HepG2 (cell line): ENCODE measurements around the gene AFF4. TPM values are rescaled to one million over a fixed set of nuclear protein-coding genes. Genes with fewer than 3 reads are reported as not detected.

Experiments
- ARNT2 ChIP-seq: sonication (generic); formaldehyde crosslinking; IDR thresholded peaks from 2 replicates; pipeline ENCODE4 v1.8.0; 2022; ENCODE audit warnings: mild to moderate bottlenecking, low read depth, missing genetic modification reagents, moderate library complexity
- CBX1 ChIP-seq: IDR thresholded peaks from one replicate; pipeline ENCODE4 v1.6.1; 2016; ENCODE audit warnings: antibody characterized with exemption, low read depth
- CBX5 ChIP-seq: sonication (generic); formaldehyde crosslinking; IDR thresholded peaks from 2 replicates; pipeline ENCODE4 v1.4.0; 2020; ENCODE audit warnings: missing genetic modification reagents, borderline replicate concordance
- FOXC1 ChIP-seq: sonication (generic); formaldehyde crosslinking; IDR thresholded peaks from 2 replicates; pipeline ENCODE4 v1.8.0; 2022; ENCODE audit warnings: mild to moderate bottlenecking, missing genetic modification reagents, borderline replicate concordance
- JDP2 ChIP-seq: sonication (generic); formaldehyde crosslinking; IDR thresholded peaks from 2 replicates; pipeline ENCODE4 v1.8.1; 2022; ENCODE audit warnings: missing genetic modification reagents, borderline replicate concordance
- KAT8 ChIP-seq: IDR thresholded peaks from 2 replicates; pipeline ENCODE4 v1.6.1; 2016; ENCODE audit warnings: missing genetic modification reagents, missing compliant biosample characterization
- MED1 ChIP-seq: sonication (generic); formaldehyde crosslinking; IDR thresholded peaks from 2 replicates; pipeline ENCODE4 v1.4.0; 2020; ENCODE audit warnings: missing genetic modification reagents
- MTF1 ChIP-seq: sonication (generic); formaldehyde crosslinking; IDR thresholded peaks from 2 replicates; pipeline ENCODE4 v1.5.0; 2020; ENCODE audit warnings: missing genetic modification reagents
- MXD4 ChIP-seq: IDR thresholded peaks from 2 replicates; pipeline ENCODE4 v1.6.1; 2016; ENCODE audit warnings: mild to moderate bottlenecking, missing biosample characterization, missing genetic modification reagents
- SP140L ChIP-seq: sonication (generic); formaldehyde crosslinking; IDR thresholded peaks from 2 replicates; pipeline ENCODE4 v1.4.0; 2020; ENCODE audit warnings: missing genetic modification reagents, borderline replicate concordance
- SRF ChIP-seq: IDR thresholded peaks from 2 replicates; pipeline ENCODE4 v1.6.1; 2011; ENCODE audit warnings: mild to moderate bottlenecking, low read depth, low read length, moderate library complexity
- ZNF282 ChIP-seq: fragments of 450-650 bp; IDR thresholded peaks from 2 replicates; pipeline ENCODE4 v1.6.1; 2018; ENCODE audit not compliant: partially characterized antibody
- ZNF652 ChIP-seq: IDR thresholded peaks from 2 replicates; pipeline ENCODE4 v1.6.1; 2016; ENCODE audit warnings: low read depth, borderline replicate concordance
- ZSCAN21 ChIP-seq: sonication (generic); formaldehyde crosslinking; IDR thresholded peaks from 2 replicates; pipeline ENCODE4 v1.8.0; 2022; ENCODE audit warnings: mild to moderate bottlenecking, missing genetic modification reagents, moderate library complexity, borderline replicate concordance
- polyA plus RNA-seq, 8 experiments: library from polyadenylated mRNA; depleted of rRNA in 3 of 8; stranded (reverse) in 7 of 8; unstranded in 1 of 8; fragments of >200 nt; fragmentation: Illumina TruSeq in 4 of 8; extraction: Trizol in 4 of 8; gene quantifications; 2 replicates each; pipeline versions ENCODE4 v1.2.1 to v1.2.3, GENCODE V29; 2011 to 2016; ENCODE audit warnings: low read depth in 4 of 8, missing spikeins in 1 of 8, mixed read lengths in 1 of 8; ENCODE audit not compliant: insufficient read depth in 1 of 8
- total RNA-seq, 5 experiments: library from RNA; depleted of rRNA; stranded (reverse); fragments of >200 nt; fragmentation: Illumina TruSeq; extraction: Trizol; gene quantifications; 2 replicates each; pipeline ENCODE4 v1.2.3, GENCODE V29; 2016; ENCODE audit warnings: low read depth in 1 of 5
- TF ChIP-seq, protein P1 (sequence below): IDR thresholded peaks from 2 replicates; pipeline ENCODE4 v1.6.1; 2016; ENCODE audit warnings: low read depth, missing genetic modification reagents, missing compliant biosample characterization
- TF ChIP-seq, protein P2 (sequence below): sonication (generic); formaldehyde crosslinking; IDR thresholded peaks from 2 replicates; pipeline ENCODE4 v1.8.1; 2023; ENCODE audit warnings: mild to moderate bottlenecking, missing genetic modification reagents
- TF ChIP-seq, protein P3 (sequence below): sonication (generic); formaldehyde crosslinking; IDR thresholded peaks from 2 replicates; pipeline ENCODE4 v1.8.0; 2022; ENCODE audit warnings: mild to moderate bottlenecking, missing genetic modification reagents, moderate library complexity
- TF ChIP-seq, protein P4 (sequence below): sonication (generic); formaldehyde crosslinking; IDR thresholded peaks from 2 replicates; pipeline ENCODE4 v1.5.1; 2020; ENCODE audit warnings: mild to moderate bottlenecking, moderate library complexity, missing genetic modification reagents
- TF ChIP-seq, protein P5 (sequence below): sonication (generic); formaldehyde crosslinking; IDR thresholded peaks from 2 replicates; pipeline ENCODE4 v1.8.1; 2023; ENCODE audit warnings: missing genetic modification reagents, mild to moderate bottlenecking, borderline replicate concordance
- TF ChIP-seq, protein P6 (sequence below): IDR thresholded peaks from 2 replicates; pipeline ENCODE4 v1.6.1; 2012; ENCODE audit warnings: inconsistent platforms

Gene AFF4
- total and polyA plus RNA-seq, 2 of the 13 experiments (the other 11 are each of a cell fraction or from before 2014, with no cell fraction given), result 22.1 to 25.5 TPM

DNA sequence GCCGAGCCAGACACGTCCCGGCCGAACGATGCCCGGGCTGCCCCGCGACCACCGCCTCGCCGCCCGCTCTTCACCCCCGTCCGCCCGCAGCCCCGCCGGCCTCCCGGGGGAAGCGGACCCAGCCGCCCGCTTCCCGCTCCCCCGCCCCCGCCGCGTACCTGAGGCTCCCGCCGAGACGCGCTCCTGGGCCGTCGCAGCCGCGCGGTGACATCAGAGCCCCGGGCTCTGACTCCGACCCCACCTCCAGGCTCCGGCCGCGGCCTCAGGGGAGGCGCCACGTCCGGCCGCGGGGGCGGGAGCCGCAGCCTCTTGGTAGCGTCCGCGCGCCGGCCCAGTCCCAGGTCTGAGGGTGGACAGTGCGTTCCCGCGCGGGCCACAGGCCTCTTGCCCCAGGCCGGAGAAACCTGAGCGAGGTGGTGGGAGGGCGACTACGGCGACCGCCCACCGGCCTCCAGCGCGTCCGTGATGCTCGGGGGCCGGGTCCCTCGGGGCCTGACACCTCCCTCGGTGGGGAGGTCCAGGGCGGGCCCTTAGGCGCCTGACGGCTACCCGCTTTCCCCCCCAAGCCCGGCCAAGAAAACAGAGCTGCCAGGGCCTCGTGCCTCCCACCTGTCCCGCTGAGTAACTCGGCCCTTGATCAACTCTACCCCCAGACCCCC, 132.9 kb downstream of the AFF4 start, which contains the start of gene SHROOM1 (continued):
- TF ChIP-seq, protein P1, sequence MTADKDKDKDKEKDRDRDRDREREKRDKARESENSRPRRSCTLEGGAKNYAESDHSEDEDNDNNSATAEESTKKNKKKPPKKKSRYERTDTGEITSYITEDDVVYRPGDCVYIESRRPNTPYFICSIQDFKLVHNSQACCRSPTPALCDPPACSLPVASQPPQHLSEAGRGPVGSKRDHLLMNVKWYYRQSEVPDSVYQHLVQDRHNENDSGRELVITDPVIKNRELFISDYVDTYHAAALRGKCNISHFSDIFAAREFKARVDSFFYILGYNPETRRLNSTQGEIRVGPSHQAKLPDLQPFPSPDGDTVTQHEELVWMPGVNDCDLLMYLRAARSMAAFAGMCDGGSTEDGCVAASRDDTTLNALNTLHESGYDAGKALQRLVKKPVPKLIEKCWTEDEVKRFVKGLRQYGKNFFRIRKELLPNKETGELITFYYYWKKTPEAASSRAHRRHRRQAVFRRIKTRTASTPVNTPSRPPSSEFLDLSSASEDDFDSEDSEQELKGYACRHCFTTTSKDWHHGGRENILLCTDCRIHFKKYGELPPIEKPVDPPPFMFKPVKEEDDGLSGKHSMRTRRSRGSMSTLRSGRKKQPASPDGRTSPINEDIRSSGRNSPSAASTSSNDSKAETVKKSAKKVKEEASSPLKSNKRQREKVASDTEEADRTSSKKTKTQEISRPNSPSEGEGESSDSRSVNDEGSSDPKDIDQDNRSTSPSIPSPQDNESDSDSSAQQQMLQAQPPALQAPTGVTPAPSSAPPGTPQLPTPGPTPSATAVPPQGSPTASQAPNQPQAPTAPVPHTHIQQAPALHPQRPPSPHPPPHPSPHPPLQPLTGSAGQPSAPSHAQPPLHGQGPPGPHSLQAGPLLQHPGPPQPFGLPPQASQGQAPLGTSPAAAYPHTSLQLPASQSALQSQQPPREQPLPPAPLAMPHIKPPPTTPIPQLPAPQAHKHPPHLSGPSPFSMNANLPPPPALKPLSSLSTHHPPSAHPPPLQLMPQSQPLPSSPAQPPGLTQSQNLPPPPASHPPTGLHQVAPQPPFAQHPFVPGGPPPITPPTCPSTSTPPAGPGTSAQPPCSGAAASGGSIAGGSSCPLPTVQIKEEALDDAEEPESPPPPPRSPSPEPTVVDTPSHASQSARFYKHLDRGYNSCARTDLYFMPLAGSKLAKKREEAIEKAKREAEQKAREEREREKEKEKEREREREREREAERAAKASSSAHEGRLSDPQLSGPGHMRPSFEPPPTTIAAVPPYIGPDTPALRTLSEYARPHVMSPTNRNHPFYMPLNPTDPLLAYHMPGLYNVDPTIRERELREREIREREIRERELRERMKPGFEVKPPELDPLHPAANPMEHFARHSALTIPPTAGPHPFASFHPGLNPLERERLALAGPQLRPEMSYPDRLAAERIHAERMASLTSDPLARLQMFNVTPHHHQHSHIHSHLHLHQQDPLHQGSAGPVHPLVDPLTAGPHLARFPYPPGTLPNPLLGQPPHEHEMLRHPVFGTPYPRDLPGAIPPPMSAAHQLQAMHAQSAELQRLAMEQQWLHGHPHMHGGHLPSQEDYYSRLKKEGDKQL (CRISPR knock-in tag), result no peak
- TF ChIP-seq, protein P2, sequence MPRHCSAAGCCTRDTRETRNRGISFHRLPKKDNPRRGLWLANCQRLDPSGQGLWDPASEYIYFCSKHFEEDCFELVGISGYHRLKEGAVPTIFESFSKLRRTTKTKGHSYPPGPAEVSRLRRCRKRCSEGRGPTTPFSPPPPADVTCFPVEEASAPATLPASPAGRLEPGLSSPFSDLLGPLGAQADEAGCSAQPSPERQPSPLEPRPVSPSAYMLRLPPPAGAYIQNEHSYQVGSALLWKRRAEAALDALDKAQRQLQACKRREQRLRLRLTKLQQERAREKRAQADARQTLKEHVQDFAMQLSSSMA (CRISPR knock-in tag), result no peak
- TF ChIP-seq SRF (no peak), MED1 (CRISPR knock-in tag) (peak; percentile 62), MTF1 (CRISPR knock-in tag) (no peak), CBX1 (no peak), ZSCAN21 (peak; percentile 28), KAT8 (peak; percentile 85), CBX5 (no peak), FOXC1 (CRISPR knock-in tag) (no peak), ZNF652 (CRISPR knock-in tag) (no peak), ARNT2 (CRISPR knock-in tag) (peak; percentile 82), ZNF282 (no peak), JDP2 (no peak; the same call in 1 of the 2 replicates), SP140L (CRISPR knock-in tag) (no peak), MXD4 (CRISPR knock-in tag) (no peak)
- TF ChIP-seq, protein P3, sequence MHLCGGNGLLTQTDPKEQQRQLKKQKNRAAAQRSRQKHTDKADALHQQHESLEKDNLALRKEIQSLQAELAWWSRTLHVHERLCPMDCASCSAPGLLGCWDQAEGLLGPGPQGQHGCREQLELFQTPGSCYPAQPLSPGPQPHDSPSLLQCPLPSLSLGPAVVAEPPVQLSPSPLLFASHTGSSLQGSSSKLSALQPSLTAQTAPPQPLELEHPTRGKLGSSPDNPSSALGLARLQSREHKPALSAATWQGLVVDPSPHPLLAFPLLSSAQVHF, result peak; percentile 46
- TF ChIP-seq, protein P4, sequence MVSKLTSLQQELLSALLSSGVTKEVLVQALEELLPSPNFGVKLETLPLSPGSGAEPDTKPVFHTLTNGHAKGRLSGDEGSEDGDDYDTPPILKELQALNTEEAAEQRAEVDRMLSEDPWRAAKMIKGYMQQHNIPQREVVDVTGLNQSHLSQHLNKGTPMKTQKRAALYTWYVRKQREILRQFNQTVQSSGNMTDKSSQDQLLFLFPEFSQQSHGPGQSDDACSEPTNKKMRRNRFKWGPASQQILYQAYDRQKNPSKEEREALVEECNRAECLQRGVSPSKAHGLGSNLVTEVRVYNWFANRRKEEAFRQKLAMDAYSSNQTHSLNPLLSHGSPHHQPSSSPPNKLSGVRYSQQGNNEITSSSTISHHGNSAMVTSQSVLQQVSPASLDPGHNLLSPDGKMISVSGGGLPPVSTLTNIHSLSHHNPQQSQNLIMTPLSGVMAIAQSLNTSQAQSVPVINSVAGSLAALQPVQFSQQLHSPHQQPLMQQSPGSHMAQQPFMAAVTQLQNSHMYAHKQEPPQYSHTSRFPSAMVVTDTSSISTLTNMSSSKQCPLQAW (CRISPR knock-in tag), result no peak
- TF ChIP-seq, protein P5, sequence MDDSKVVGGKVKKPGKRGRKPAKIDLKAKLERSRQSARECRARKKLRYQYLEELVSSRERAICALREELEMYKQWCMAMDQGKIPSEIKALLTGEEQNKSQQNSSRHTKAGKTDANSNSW (CRISPR knock-in tag), result no peak
- TF ChIP-seq, protein P6, sequence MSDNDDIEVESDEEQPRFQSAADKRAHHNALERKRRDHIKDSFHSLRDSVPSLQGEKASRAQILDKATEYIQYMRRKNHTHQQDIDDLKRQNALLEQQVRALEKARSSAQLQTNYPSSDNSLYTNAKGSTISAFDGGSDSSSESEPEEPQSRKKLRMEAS, result peak; percentile 53; the same call in 1 of the 2 replicates
